NCI-H2171 (cell line): ENCODE results near the gene BGN.
A peak's percentile ranks its signal among the peaks of the same experiment; 100 is the strongest.

Experiments
- DNase-seq: peaks from one replicate; lab custom pipeline; 2025; lab: John Stamatoyannopoulos, UW

BGN gene

DNA sequence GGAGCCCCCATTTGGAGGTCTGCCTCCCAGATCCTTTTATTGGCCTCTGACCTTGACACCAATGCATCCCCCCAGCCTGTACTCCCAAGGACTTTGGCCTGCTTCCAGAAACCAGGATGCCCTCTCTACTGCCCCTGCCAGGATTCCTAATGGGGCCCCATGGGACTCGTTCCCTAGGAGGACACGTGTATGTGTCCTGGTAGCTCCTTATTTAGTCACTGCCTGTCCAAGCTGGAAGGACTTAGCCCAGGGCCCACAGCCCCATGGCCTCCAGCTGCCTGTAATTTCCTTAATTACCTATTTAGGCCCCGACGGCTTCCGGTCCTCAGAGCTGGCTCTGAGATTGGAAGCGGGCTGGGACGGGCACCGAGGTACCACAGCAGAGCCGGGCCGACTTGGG is 32.0 kb downstream of the BGN start:
- DNase-seq = no peak

GRCh38 chrX:153527208-153527607 is 32.4 kb downstream of the BGN start:
- DNase-seq = no peak

DNA sequence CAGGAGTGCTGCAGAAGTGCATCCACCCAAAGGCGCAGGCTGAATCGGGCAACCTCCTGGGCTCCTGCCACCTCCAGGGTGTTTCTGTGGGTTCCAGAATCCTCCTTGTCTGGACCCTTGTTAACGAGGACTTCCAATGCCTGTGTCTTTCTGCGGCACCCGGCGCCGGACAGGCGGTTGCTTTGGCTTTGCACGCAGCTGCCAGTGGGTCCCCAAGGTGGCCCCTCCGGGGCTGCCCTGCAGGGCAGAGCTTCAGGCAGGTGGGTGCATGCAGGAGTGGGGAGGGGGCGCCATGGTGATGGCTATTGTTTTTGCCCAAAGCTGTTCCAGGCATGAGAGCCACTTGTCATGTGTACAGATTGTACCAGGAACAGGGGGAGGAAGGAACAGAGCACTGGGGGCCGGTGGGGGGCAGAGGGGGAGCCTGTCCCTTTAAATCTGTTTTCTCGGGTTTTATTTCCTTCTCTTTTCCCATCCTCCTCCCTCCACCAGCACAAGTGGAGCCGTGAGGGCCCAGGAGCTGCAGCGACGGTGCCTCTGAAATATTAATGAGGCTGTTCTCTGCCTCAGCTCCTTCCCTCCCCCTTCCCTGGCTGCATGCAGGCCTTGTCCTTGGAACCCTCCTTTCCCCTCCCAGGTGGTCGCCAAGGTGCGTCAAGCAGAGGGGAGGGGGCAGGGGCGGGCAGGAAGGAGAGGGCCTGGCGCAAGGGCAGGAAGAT is 35.8 kb downstream of the BGN start:
- no peak for DNase-seq

- DNase-seq = no peak
These were observed 38.3 kb downstream of the BGN start for GRCh38 chrX:153533091-153533490.

DNA sequence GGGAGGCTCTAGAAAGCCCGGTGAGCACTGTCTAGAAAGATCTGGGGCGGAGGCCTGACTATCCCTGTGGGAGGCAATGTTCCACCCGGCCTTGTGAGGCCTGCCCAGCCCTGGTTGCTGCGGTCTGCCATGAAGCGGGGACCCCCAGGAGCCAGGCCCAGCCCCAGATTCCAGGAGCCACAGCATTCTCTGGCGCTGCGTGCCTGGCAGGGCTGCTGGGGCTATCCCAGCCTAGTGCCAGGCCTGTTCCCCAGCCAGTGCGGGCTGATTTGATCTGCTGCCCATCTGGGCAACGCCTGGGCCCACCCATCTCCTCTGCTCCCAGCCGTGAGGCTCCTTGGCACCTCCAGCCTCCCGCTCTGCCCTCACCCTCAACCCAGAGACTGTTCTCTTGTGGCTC is 42.3 kb downstream of the BGN start:
- no peak for DNase-seq

DNA sequence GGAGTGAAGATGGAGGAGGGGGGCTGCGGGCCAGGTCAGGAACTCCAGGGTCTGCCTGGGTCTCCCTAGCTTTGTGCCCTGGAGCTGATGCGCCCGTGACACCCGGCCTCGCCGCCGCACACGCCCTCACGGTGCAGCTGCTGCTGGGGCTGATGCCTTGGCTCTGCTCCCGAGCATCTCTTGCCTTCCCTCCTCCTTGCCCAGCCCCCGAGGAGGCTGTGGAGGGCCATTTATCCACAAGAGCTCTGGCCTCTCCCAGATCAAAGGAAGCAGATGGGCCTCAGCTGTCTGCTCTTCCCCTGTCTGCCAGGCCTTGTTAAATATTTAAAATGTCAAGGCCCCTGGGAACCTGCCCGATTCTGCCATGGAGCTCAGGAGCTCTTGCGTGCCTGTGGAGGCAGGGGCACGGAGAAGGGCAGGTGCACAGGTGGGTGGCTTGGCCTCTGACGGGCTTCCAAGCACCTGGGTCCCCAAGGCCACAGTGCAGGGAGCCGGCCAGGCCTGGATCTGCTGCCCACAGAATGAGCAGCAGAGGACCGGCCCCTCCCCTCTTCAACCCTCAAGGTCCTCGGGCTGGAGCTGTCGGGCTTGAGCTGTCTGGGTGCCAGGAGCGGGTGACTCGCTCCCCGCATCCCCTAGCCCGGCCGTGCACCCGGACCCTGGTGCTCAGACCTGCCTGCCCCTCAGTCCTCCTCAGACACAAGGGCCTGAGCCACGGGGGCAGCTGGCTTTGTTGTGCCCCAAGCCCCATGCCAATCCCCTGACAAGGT is 42.9 kb downstream of the BGN start:
- peak; percentile 51 for DNase-seq

- no peak for DNase-seq
These were observed 43.6 kb downstream of the BGN start for GRCh38 chrX:153538424-153538823.

DNA sequence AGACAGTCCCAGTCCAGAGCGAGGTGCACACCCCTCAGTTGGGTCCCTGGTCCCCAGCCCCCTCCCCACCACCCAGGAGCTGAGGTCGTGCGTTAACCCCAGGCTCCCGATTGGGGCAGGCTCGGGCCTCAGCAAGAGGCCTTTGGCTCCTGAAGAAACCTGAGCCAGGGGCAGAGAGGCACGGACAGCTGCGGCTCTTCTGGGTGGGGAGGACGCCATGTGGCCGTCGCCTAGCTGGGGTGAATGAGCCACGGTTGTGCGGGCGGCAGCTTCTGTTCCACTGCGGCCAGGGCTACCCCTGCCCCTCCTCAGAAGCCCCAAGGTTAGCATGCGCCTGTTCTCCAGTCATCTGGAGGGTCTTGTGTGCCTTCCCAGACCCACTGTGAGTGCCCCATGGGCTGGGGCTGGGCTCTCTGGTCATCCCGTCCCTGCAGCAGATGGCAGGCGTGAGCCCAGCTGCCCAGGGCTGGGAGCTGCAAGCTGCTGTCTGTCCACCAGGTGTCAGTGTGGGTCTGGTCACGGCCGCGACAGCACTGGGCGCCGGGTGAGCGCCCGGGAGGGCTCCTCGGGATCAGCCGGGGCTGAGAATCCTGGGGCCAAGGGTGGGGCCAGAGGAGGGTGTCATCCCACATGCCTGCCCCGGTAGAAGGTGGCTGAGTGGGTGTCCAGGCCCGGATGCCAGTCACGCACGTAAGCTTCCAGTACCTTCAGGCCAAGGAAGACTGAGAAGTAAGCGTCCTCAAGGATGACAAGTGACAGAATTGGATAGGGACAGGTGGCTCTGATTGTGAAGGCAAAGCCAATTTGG is 44.6 kb downstream of the BGN start:
- DNase-seq = no peak

GRCh38 chrX:153539979-153540358 is 45.2 kb downstream of the BGN start:
- DNase-seq = no peak

DNA sequence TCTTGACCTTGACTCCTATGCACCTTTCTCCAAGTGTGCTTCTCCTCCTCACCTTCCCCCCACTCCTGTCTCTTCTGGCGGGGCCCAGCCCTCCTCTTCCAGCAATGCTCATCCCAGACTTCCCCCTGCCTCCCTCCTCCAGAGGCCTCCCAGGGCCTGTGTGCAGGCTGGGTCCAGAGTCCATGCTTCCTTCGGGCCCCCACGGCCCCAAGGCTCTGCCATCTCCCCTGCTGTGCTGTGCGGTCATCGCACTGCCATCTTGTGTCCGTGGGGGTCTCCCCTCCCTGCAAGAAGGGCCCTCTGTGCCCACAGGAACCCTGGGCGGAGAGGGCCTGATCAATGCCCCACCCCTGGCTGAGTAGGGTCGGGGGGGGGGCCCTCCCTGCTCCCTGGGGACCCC is 49.9 kb downstream of the BGN start:
- DNase-seq = no peak

GRCh38 chrX:153546386-153546785 is 51.6 kb downstream of the BGN start:
- no peak for DNase-seq

DNA sequence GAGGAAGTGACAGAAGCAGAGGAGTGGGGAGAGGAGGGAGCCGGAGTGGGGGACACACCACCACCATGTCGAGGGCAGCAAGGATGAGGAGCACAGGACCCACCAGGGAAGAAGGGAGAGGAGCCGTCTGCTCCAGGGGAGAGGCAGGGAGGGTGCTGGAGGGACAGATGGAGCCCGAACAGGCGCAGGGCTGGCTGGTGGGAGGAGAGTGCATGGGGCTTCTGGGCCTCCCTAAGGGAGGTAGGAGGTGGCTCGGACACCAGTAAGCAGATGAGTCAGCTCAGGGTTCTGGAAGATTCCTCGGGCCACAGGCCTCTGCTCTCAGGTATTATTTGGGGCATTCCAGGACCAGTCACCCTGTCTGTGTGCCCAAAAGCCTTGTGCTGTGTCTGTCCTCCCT is 52.4 kb downstream of the BGN start:
- no peak for DNase-seq

DNA sequence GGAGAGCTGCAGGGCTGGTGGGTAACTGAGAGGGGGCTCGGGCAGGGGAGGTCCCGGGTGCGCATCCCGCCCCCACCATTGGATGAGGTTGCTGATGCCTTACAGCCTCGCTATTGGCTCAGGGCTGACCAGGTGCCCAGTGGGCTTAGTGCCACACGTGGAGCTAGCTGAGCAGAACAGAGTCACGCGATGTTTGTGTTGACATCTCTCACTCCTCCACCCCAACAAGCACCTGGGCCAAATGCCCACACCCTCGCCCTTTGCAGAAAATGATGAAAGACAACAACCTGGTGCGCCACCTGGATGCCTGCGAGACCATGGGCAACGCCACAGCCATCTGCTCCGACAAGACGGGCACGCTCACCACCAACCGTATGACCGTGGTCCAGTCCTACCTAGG is 54.5 kb downstream of the BGN start:
- no peak for DNase-seq

DNA sequence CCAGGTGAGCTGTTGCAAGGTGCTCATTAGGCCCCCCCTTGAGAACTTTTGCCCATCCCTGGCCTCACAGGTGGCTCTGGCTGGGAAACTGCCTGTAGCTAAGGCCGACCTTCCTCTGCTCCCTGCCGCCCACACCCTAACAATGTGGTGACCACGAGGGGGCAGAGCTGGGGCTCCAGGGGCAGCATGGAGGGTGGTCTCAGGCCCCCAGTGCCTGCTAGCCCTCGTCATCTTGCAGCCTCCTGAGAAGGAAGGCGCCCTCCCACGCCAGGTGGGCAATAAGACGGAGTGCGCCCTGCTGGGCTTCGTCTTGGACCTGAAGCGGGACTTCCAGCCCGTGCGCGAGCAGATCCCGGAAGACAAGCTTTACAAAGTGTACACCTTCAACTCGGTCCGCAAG is 55.0 kb downstream of the BGN start:
- no peak for DNase-seq

DNA sequence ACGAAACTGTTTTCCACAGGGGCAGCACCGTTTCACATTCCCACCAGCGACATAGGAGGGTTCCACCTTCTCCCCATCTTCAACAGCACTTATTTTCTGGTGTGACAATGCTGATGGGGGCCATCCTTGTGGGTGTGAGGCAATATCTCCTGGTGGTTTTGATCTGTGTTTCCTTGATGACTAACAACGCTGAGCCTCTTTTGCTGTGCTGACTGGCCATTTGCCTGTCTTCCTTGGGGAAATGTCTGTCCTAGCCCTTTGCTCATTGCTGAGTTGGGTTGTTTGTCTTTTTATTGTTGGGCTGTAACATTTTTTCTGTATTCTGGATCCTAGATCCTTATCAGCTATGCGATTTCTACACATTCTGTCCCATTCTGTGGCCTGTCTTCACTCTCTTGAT is 56.4 kb downstream of the BGN start:
- DNase-seq = no peak

DNA sequence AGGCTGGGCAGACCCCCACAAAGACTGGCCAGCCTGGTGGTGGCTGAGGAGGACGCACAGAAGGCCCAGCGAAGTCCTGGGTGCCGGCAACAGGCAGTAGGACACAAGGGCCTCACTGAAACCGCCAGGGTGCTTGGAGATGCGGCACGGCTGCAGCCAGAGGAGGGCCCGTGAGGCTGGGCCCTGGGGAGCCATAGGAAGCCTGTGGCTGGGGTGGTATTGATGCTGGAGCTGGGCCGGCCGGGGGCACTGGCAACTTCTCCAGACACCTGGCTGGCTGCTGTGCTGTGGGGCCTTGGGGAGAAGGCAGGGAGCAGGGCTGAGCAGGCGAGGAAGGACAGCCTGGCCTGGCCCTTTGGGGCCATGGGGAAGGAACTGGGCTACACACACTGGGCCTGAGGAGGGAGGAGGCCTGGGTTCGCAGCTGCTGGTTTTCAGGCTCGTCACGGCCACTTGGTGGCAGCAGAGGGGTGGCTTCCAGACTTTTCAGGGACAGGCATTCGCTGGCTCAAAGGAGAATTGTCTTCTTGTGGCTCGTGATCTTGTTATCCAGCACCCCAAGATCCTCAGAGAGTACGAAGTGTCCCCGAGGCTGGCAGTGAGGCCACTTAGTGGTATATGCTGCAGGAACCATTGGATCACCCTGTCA is 59.9 kb downstream of the BGN start:
- DNase-seq = no peak

DNA sequence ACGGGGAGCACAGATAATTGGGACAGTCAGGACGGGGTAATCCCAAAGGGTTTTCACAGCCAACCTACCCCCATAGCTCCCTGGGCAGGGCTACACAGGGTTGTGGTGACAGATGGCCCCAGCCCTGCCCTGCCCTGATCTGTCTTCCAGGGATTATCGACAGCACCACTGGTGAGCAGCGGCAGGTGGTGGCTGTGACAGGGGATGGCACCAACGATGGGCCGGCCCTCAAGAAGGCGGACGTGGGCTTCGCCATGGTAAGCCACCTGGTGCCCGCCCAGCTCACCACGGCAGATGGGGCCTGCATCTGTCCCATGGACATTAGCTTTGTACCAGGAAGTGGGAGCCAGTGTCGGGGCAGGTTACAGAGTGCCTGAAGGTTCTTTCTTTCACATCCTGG is 62.0 kb downstream of the BGN start:
- DNase-seq = no peak

DNA sequence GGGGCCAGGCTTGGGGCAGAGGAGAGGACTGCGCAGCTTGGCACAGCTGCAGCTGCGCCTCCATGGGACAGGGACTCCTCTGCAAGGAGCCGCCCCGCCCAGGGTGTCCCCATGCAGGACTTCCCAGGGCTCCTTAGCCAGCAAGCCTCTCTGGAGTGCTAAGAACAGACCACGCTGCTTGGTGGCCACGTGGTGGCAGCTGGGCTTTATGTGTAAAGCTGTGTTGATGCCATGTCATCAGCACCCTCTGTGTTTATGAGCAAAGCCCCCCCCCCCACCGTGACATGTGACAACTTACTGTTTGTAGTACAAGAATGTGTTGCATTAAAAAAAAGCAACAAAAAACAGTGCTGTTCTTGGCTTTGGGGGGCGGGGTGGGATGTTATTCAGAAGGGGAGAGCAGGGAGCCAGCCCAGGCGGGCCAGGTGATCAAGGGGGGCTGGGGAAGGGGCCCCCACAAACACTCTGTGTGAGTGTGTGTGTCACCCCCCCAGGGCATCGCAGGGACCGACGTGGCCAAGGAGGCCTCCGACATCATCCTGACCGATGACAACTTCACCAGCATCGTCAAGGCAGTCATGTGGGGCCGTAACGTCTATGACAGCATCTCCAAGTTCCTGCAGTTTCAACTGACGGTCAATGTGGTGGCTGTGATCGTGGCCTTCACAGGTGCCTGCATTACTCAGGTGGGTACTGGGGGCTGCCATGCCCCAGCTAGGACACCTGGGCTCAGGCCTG is 63.0 kb downstream of the BGN start:
- DNase-seq = no peak
